8988T (cell line): ENCODE data around the gene HHIPL1.

ENCODE experiments used
- DNase-seq: peaks from one replicate; pipeline ENCODE4 v3.0.0; 2011

The HHIPL1 gene

GRCh38 chr14:99644723-99645544, at the start of gene HHIPL1:
Gene HHIPL1 (plus strand): TSS chr14:99645129. CDS start chr14:99645208, 79 bp downstream.
- no peak for DNase-seq

DNA sequence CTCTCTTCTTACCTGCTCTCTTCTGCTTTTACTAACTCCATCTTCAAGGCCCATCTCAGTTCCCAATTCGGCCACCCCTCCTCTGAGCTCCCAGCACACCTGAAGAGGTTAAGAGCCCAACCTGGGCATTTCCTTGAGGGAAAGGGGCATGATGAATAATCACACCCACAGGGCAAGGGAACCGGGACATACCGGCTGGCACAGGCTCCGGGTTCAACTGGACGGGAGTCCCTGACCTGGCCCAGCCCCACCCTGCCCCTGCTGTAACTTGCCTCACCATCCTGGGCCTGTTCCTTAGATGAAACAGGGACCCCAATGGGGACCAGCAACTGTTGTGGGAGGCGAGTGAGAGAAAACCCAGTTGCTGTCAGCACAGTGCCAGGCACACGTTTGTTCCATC, 49.4 kb upstream of the HHIPL1 start:
- DNase-seq, result no peak

GRCh38 chr14:99596071-99596627, 48.8 kb upstream of the HHIPL1 start:
- no peak for DNase-seq

GRCh38 chr14:99596772-99597171, 48.2 kb upstream of the HHIPL1 start:
- no peak for DNase-seq

GRCh38 chr14:99597911-99598600, 46.9 kb upstream of the HHIPL1 start:
- no peak for DNase-seq

DNA sequence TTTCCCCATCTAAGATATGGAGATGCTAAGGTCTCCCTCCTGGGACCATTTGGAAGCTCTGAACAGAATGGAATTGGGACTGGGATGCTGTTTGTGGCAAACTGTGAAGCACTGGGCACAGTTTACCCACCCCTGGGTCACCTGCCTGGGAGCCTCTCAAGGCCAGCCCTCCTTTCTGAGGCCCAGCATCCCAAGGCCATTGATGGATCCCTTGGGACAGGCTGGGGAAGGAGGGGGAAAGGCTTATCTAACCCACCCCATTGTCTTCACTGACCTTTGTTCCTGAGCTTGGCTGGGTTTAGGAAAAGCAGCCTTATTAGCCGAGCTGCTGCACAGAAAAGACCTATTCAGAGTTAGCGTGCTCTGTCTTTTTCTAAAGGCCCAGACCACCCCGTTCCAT, 46.2 kb upstream of the HHIPL1 start:
- no peak for DNase-seq

DNA sequence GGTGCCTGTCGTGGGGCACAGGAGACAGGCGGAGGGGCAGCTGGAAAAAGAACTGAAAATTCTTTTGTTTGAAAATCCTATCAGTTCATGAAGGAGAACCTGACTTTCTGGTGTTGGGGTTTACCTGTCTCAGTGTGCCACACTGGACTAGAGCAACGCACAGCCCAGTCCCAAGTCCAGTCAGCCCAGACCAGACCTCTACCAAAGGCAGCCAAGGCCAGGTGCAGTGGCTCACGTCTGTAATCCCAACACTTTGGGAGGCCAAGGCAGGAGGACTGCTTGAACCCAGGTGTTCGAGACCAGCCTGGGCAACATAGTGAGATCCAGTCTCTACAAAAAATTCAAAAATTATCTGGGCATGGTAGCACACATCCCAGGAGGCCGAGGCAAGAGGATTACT, 45.5 kb upstream of the HHIPL1 start:
- DNase-seq, result no peak

GRCh38 chr14:99600232-99600888, 44.6 kb upstream of the HHIPL1 start:
- no peak for DNase-seq

GRCh38 chr14:99601361-99601831, 43.5 kb upstream of the HHIPL1 start:
- no peak for DNase-seq

- no peak for DNase-seq
Observed at GRCh38 chr14:99602054-99602787, 42.7 kb upstream of the HHIPL1 start.

GRCh38 chr14:99602788-99603415, 42.0 kb upstream of the HHIPL1 start:
- DNase-seq, result no peak

- peak; percentile 62 for DNase-seq
Observed at GRCh38 chr14:99603471-99604277, 41.3 kb upstream of the HHIPL1 start, which contains the start of gene CCDC85C. Gene CCDC85C (minus strand): TSS chr14:99604207. CDS start chr14:99603959, 248 bp downstream.

DNA sequence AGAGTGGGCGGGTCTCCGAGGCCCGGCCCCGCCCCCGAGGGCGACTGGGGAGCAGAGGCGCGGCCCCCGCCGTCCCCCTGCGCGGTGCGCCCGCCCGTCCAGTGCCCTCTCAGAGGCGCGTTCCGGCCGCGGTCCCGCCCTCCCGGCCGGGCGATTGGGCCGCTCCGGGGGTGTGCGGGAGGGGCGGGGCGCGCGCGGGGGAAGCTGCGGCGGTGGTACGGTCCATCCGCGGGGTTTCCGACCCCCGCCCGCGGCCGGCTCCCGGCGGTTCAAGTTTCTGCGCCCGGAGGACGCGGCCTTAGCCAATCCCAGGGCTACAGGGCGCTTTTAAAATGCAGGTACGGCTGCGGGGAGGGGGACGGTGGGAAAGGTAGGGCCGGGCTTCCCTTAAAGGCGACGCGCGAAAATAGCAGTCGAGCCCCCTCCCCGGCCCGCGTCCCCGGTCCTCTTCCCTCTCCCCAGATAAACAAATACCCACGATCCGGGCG, 40.6 kb upstream of the HHIPL1 start:
- peak; percentile 100 for DNase-seq

GRCh38 chr14:99604766-99605298, 40.1 kb upstream of the HHIPL1 start:
- DNase-seq, result no peak

GRCh38 chr14:99605299-99605961, 39.5 kb upstream of the HHIPL1 start:
- peak; percentile 86 for DNase-seq

DNA sequence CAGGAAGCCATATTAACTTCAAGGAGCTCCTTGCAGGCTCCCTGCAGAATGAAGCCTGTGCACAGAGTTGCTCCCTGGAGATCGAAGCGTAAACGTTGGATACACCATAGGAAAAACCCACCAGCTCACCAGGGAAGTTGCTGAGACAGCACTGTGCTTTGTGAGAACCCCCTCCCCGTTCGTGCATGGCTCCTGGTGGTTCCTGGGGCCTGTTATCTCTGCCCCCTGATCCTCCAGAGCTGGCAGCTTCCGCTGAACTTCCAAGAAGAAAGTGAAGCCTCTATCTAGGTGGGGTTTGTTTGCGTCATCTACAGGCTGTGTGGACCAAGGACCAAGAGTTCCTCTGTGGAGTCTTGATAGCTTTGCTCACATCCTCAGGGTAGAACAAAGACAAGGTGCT, 38.6 kb upstream of the HHIPL1 start:
- DNase-seq, result no peak

DNA sequence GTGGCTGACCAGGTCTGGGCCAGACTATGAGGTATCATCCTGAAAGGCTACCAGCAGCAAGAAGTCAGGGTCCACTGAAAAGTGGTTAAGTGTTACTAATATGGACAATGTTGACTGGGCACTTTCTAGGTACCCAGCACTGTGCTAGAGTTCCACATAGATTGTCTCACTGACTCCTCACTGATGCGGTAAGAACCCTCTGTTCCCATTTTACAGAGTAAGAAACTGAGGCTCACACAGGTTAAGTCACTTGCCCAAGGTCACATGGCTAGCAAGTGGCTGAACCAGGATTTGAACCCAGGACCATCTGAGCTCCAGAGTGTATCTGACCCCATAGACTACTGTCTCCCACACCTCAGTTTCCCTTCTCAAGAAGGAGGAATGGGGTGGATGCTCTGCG, 36.3 kb upstream of the HHIPL1 start:
- DNase-seq, result no peak

GRCh38 chr14:99609245-99610170, 35.4 kb upstream of the HHIPL1 start:
- no peak for DNase-seq

DNA sequence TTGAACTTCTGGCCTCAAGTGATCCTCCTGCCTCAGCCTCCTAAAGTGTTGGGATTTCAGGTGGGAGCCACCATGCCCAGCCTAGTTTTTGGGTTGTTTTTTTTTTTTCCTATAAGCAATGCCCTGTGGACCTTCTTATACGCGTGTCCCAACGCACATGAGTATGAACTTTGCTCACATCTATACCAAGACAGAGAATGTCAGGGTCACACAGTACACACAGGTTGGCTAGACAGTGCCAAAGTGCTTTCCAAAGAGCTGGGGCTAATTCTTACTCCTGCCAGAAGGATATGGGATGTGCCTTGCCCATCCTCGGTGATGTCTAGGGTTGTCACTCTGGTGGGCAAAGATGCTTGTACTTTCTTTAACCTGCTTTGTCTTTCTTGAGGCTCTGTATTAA, 33.3 kb upstream of the HHIPL1 start:
- no peak for DNase-seq
